H9 (cell line): ENCODE measurements around the gene KIF23. TPM values are rescaled to one million over a fixed set of nuclear protein-coding genes. Genes with fewer than 3 reads are reported as not detected.

Source experiments
- DNase-seq: peaks from one replicate; pipeline ENCODE4 v3.0.0-alpha.2; 2017
- H2AFZ ChIP-seq: one replicate; pipeline ENCODE4 v1.6.1; 2013; ENCODE audit warnings: mild to moderate bottlenecking, low read length, control low read depth, moderate library complexity
- H2AK5ac ChIP-seq: 2 replicates; pipeline ENCODE4 v1.6.1; 2013; ENCODE audit warnings: low read length, control low read depth, mixed read lengths; ENCODE audit not compliant: insufficient read length
- H2BK120ac ChIP-seq: one replicate; pipeline ENCODE4 v1.6.1; 2013; ENCODE audit warnings: low read depth, mild to moderate bottlenecking, low read length, control low read depth, inconsistent platforms; ENCODE audit not compliant: poor library complexity, severe bottlenecking
- H2BK12ac ChIP-seq: 2 replicates; pipeline ENCODE4 v1.6.1; 2013; ENCODE audit warnings: low read length, control low read depth, mixed read lengths, low read depth; ENCODE audit not compliant: insufficient read length
- H2BK15ac ChIP-seq: 2 replicates; pipeline ENCODE4 v1.6.1; 2013; ENCODE audit warnings: low read depth, low read length, control low read depth
- H2BK20ac ChIP-seq: one replicate; pipeline ENCODE4 v1.6.1; 2013; ENCODE audit warnings: low read depth, mild to moderate bottlenecking, low read length, control low read depth, inconsistent platforms; ENCODE audit not compliant: poor library complexity, severe bottlenecking
- H2BK5ac ChIP-seq: 2 replicates; pipeline ENCODE4 v1.6.1; 2013; ENCODE audit warnings: low read length, control low read depth, mixed read lengths; ENCODE audit not compliant: insufficient read length
- H3K14ac ChIP-seq: 2 replicates; pipeline ENCODE4 v1.6.1; 2013; ENCODE audit warnings: low read length, control low read depth; ENCODE audit not compliant: insufficient read depth
- H3K18ac ChIP-seq: 2 replicates; pipeline ENCODE4 v1.6.1; 2013; ENCODE audit warnings: low read depth, mild to moderate bottlenecking, mixed read lengths, low read length, control low read depth; ENCODE audit not compliant: insufficient read length
- H3K23ac ChIP-seq: 2 replicates; pipeline ENCODE4 v1.6.1; 2013; ENCODE audit warnings: low read length, control low read depth, mixed read lengths, low read depth; ENCODE audit not compliant: insufficient read length
- H3K23me2 ChIP-seq: 2 replicates; pipeline ENCODE4 v1.6.1; 2013; ENCODE audit warnings: low read depth, mild to moderate bottlenecking, mixed read lengths, low read length, control low read depth; ENCODE audit not compliant: insufficient read length, poor library complexity, severe bottlenecking
- H3K27ac ChIP-seq: 2 replicates; pipeline ENCODE4 v1.5.1; 2013; ENCODE audit warnings: low read length, control low read depth, mixed read lengths, low read depth; ENCODE audit not compliant: insufficient read length
- H3K27me3 ChIP-seq: 2 replicates; pipeline ENCODE4 v1.6.1; 2013; ENCODE audit warnings: low read length, control low read depth, inconsistent platforms; ENCODE audit not compliant: insufficient read depth
- H3K4ac ChIP-seq: 2 replicates; pipeline ENCODE4 v1.6.1; 2013; ENCODE audit warnings: low read depth, mild to moderate bottlenecking, control low read depth, inconsistent platforms, low read length, moderate library complexity
- H3K4me1 ChIP-seq: 2 replicates; pipeline ENCODE4 v1.6.1; 2013; ENCODE audit warnings: low read length, control low read depth, inconsistent platforms; ENCODE audit not compliant: insufficient read depth
- H3K4me2 ChIP-seq: 2 replicates; pipeline ENCODE4 v1.6.1; 2013; ENCODE audit warnings: low read length, control low read depth, mixed read lengths; ENCODE audit not compliant: insufficient read length, insufficient read depth
- H3K56ac ChIP-seq: 2 replicates; pipeline ENCODE4 v1.6.1; 2013; ENCODE audit warnings: low read depth, mild to moderate bottlenecking, mixed read lengths, low read length, control low read depth; ENCODE audit not compliant: insufficient read length
- H3K79me1 ChIP-seq: 2 replicates; pipeline ENCODE4 v1.6.1; 2013; ENCODE audit warnings: low read depth, mild to moderate bottlenecking, moderate library complexity, low read length, control low read depth, inconsistent platforms; ENCODE audit not compliant: insufficient read depth, poor library complexity, severe bottlenecking
- H3K79me2 ChIP-seq: 2 replicates; pipeline ENCODE4 v1.6.1; 2013; ENCODE audit warnings: low read length, control low read depth, inconsistent platforms; ENCODE audit not compliant: insufficient read depth
- H3K9ac ChIP-seq: 2 replicates; pipeline ENCODE4 v1.6.1; 2013; ENCODE audit warnings: low read length, control low read depth, mixed read lengths; ENCODE audit not compliant: insufficient read length; ENCODE audit errors: extremely low read depth
- H3K9me3 ChIP-seq: one replicate; pipeline ENCODE4 v1.6.1; 2013; ENCODE audit warnings: low read depth, low read length, inconsistent platforms; ENCODE audit not compliant: control insufficient read depth
- H3T11ph ChIP-seq: one replicate; pipeline ENCODE4 v1.6.1; 2013; ENCODE audit warnings: mild to moderate bottlenecking, low read length, control low read depth, inconsistent platforms
- H4K20me1 ChIP-seq: one replicate; pipeline ENCODE4 v1.6.1; 2013; ENCODE audit not compliant: control insufficient read depth, insufficient read length, insufficient read depth
- H4K5ac ChIP-seq: 2 replicates; pipeline ENCODE4 v1.6.1; 2013; ENCODE audit warnings: low read depth, mild to moderate bottlenecking, mixed read lengths, low read length, control low read depth; ENCODE audit not compliant: insufficient read length
- H4K8ac ChIP-seq: replicated peaks from 2 replicates; pipeline ENCODE4 v1.6.1; 2013; ENCODE audit warnings: low read length, control low read depth, mixed read lengths, low read depth; ENCODE audit not compliant: insufficient read length
- H4K91ac ChIP-seq: 2 replicates; pipeline ENCODE4 v1.6.1; 2013; ENCODE audit warnings: low read depth, mild to moderate bottlenecking, moderate library complexity, mixed read lengths, low read length, control low read depth; ENCODE audit not compliant: insufficient read length
- H3K27ac Mint-ChIP-seq, 3 experiments: 2 replicates in 2 of 3; 3 replicates in 1 of 3; pipeline ENCODE4 v1.8.0; 2020 to 2021; ENCODE audit warnings: mixed read lengths in 3 of 3, mild to moderate bottlenecking in 1 of 3, moderate library complexity in 1 of 3
- H3K27me3 Mint-ChIP-seq: 2 replicates; pipeline ENCODE4 v1.8.0; 2021; ENCODE audit warnings: low read depth, mild to moderate bottlenecking, moderate library complexity, mixed read lengths
- H3K36me3 Mint-ChIP-seq, 3 experiments: 2 replicates in 2 of 3; 3 replicates in 1 of 3; pipeline ENCODE4 v1.8.0; 2020 to 2021; ENCODE audit warnings: low read depth in 3 of 3, mixed read lengths in 3 of 3; ENCODE audit not compliant: insufficient read depth in 1 of 3
- H3K4me1 Mint-ChIP-seq, 2 experiments: 2 replicates each; pipeline ENCODE4 v1.8.0; 2020; ENCODE audit warnings: mixed read lengths in 2 of 2
- H3K4me3 Mint-ChIP-seq, 2 experiments: 2 replicates in 1 of 2; 3 replicates in 1 of 2; pipeline ENCODE4 v1.8.0; 2020 to 2021; ENCODE audit warnings: mild to moderate bottlenecking in 2 of 2, mixed read lengths in 2 of 2, moderate library complexity in 1 of 2
- H3K9me3 Mint-ChIP-seq, 2 experiments: 2 replicates in 1 of 2; 3 replicates in 1 of 2; pipeline ENCODE4 v1.8.0; 2020; ENCODE audit warnings: mild to moderate bottlenecking in 2 of 2, mixed read lengths in 2 of 2, moderate library complexity in 1 of 2
- total RNA-seq: library from RNA; stranded (reverse); gene quantifications from 2 replicates; pipeline ENCODE4 v1.2.1, GENCODE V29; 2021
- TF ChIP-seq, protein P1 (sequence below): fragments of 200-600 bp; sonication (generic); conservative IDR thresholded peaks from 3 replicates; pipeline ENCODE4 v1.8.0; 2021; ENCODE audit warnings: antibody characterized with exemption, mild to moderate bottlenecking

KIF23 gene
- total RNA-seq, 1 experiment from 2014 or later: 55.4 TPM

DNA sequence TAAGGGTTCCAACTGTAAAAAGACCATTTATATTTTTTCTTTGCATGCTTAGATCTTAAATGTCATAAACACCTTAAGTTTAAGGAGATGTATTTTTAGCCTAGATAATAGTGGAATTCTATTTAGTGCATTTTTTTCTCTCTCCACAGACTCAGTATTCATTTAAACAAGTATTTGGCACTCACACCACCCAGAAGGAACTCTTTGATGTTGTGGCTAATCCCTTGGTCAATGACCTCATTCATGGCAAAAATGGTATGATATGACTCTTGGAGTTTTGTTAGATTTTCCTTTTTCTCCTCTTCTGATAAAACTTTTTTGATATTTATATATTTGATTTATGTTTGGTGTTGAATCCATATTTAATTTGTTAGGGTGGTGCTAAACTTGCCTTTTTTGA, 7.3 kb downstream of the KIF23 start:
- H2BK15ac ChIP-seq: no peak overlapping the region
- no peak overlapping the region for H3K56ac ChIP-seq
- no peaks in the 10 kb centered on the region for H3K4me1 Mint-ChIP-seq
- H3K18ac ChIP-seq: no peak overlapping the region
- no peak overlapping the region for H3K23ac ChIP-seq
- peaks cover 51 to 88% (median 76%) of the 10 kb centered on the region in 3 experiments for H3K36me3 Mint-ChIP-seq
- H4K20me1 ChIP-seq: no peaks in the 10 kb centered on the region
- H3K9ac ChIP-seq: no peak overlapping the region
- H3K9me3 ChIP-seq: no peaks in the 10 kb centered on the region
- no peak overlapping the region for H2BK12ac ChIP-seq
- no peak overlapping the region for H3K27ac ChIP-seq
- no peak overlapping the region for H2BK5ac ChIP-seq
- H3K27me3 ChIP-seq: no peaks in the 10 kb centered on the region
- H4K91ac ChIP-seq: no peak overlapping the region
- no peak overlapping the region for H2AFZ ChIP-seq
- H3T11ph ChIP-seq: no peak overlapping the region
- H3K27ac Mint-ChIP-seq: no peak overlapping the region
- no peaks in the 10 kb centered on the region for H3K23me2 ChIP-seq
- no peak overlapping the region for H4K8ac ChIP-seq
- H3K79me1 ChIP-seq: peaks cover 3% of the 10 kb centered on the region
- H4K5ac ChIP-seq: no peak overlapping the region
- TF ChIP-seq, protein P1, sequence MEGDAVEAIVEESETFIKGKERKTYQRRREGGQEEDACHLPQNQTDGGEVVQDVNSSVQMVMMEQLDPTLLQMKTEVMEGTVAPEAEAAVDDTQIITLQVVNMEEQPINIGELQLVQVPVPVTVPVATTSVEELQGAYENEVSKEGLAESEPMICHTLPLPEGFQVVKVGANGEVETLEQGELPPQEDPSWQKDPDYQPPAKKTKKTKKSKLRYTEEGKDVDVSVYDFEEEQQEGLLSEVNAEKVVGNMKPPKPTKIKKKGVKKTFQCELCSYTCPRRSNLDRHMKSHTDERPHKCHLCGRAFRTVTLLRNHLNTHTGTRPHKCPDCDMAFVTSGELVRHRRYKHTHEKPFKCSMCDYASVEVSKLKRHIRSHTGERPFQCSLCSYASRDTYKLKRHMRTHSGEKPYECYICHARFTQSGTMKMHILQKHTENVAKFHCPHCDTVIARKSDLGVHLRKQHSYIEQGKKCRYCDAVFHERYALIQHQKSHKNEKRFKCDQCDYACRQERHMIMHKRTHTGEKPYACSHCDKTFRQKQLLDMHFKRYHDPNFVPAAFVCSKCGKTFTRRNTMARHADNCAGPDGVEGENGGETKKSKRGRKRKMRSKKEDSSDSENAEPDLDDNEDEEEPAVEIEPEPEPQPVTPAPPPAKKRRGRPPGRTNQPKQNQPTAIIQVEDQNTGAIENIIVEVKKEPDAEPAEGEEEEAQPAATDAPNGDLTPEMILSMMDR: no peak
- no peaks in the 10 kb centered on the region for H3K4me1 ChIP-seq
- H3K14ac ChIP-seq: no peak overlapping the region
- H2AK5ac ChIP-seq: no peak overlapping the region
- no peaks in the 10 kb centered on the region for H3K9me3 Mint-ChIP-seq
- H2BK20ac ChIP-seq: no peak overlapping the region
- no peak overlapping the region for H3K4me2 ChIP-seq
- no peak overlapping the region for H3K4me3 Mint-ChIP-seq
- H3K4ac ChIP-seq: no peak overlapping the region
- H2BK120ac ChIP-seq: no peak overlapping the region
- no peaks in the 10 kb centered on the region for H3K79me2 ChIP-seq
- no peak for DNase-seq
- no peaks in the 10 kb centered on the region for H3K27me3 Mint-ChIP-seq
